ENCODE data around the gene DCLRE1B. TPM values are rescaled to one million over a fixed set of nuclear protein-coding genes. Genes with fewer than 3 reads are reported as not detected.

Gene DCLRE1B
- total and polyA plus RNA-seq, 8 donors = 0.68 to 2.7 (median 1.3) TPM

DNA sequence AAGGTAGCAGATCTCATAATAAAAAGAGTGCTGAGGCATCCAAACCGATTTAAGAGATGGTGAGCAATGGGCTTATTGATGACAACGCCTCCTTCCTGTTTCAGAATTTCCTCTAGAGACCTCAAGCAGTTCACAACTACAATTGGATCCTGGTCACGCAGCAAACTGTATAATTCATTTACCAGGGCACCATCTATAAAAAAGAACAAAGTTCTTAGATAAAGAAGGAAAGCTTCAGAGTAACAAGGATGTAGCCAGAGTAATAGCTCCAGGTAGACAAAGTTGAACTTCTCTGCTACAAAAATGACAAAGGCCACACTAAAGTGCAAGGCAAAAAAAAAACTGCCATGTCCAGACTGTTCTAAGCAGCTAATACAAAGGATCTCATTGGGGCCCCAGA lies 3.9 kb upstream of the DCLRE1B start:
- FAIRE-seq (no peak), ATAC-seq (no peak), DNase-seq (no peak)
- Histone ChIP-seq H3K4me3 (no peak overlapping the region), H3K4me1 (peaks cover 4 to 14% (median 6%) of the 10 kb centered on the region in 3 donors), H3K9me3 (no peaks in the 10 kb centered on the region), H3K27ac (no peak overlapping the region), H3K36me3 (peaks cover 0 to 23% (median 7%) of the 10 kb centered on the region in 3 donors), H3K27me3 (no peaks in the 10 kb centered on the region)
- intact Hi-C loops (cut with DNase I) = loop anchor here in 1 of 3 donors (10.0 kb wide), 1 partner anchor 66 kb away; no protein-coding TSS in a partner anchor
- 67 to 85% methylated on average over 3 of the region's 3 CpGs for WGBS, 2 donors
- TF ChIP-seq, protein P1, sequence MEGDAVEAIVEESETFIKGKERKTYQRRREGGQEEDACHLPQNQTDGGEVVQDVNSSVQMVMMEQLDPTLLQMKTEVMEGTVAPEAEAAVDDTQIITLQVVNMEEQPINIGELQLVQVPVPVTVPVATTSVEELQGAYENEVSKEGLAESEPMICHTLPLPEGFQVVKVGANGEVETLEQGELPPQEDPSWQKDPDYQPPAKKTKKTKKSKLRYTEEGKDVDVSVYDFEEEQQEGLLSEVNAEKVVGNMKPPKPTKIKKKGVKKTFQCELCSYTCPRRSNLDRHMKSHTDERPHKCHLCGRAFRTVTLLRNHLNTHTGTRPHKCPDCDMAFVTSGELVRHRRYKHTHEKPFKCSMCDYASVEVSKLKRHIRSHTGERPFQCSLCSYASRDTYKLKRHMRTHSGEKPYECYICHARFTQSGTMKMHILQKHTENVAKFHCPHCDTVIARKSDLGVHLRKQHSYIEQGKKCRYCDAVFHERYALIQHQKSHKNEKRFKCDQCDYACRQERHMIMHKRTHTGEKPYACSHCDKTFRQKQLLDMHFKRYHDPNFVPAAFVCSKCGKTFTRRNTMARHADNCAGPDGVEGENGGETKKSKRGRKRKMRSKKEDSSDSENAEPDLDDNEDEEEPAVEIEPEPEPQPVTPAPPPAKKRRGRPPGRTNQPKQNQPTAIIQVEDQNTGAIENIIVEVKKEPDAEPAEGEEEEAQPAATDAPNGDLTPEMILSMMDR (IDR thresholded peaks at IDR 0.05) = no peak

DNA sequence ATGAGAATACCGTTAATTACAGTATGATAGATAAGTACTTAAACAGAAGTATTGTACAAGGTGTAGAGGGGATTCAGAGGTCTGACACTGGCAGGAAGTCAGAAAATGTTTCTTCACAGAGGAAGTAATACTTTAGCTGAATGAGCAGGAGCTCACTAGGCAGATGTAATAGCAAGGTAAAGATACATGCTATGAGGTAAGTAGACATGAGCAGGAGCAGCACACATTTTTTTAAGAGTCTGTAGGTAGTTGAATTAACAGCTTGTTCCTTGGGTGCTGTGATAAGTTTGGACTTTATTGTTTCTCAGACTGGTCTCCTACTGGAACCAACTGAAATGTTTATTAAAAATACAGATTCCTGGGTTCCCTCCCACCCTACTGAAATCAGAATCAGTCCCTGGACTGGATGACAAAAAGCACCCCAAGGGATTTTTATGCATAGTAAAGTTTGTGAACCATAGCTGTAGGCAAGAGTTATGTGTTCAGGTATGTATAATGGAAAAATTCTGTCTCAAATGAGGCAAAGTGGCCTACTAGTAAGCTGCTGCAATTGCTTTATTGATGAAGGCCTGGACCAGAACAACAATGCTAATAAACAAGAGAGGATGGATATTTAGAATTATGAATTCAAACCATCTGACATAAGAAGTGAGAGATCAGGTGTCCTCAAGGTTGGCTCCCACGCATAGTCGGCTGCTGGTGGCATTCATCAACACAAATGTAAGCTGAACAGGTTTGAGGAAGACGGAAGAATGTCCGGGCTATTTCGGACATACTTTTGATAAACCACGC lies 1.4 kb upstream of the DCLRE1B start:
- FAIRE-seq = no peak
- Histone ChIP-seq H3K36me3 (peaks cover 0 to 14% (median 0%) of the 10 kb centered on the region in 3 donors), H3K27ac (peak overlapping the region in 2 of 4 donors; percentile 92 to 94), H3K4me3 (peak overlapping the region; percentile 45 to 90 (median 65)), H3K9me3 (no peaks in the 10 kb centered on the region), H3K4me1 (peaks cover 4 to 14% (median 6%) of the 10 kb centered on the region in 3 donors), H3K27me3 (no peaks in the 10 kb centered on the region)
- DNase-seq = no peak
- intact Hi-C loops (cut with DNase I) = loop anchor here in 1 of 3 donors (10.0 kb wide), 1 partner anchor 69 kb away; no protein-coding TSS in a partner anchor
- 12 to 14% methylated on average over 7 of the region's 7 CpGs for WGBS, 2 donors
- ATAC-seq = no peak
- TF ChIP-seq, protein P1 (IDR thresholded peaks at IDR 0.05) = no peak

GRCh38 chr1:113904293-113904673 lies 843 bp upstream of the DCLRE1B start:
- Histone ChIP-seq H3K4me3 (peak overlapping the region; percentile 45 to 90 (median 65)), H3K27ac (peak overlapping the region; percentile 64 to 94 (median 85)), H3K9me3 (no peaks in the 10 kb centered on the region), H3K36me3 (peaks cover 0 to 10% (median 0%) of the 10 kb centered on the region in 3 donors), H3K27me3 (no peaks in the 10 kb centered on the region), H3K4me1 (peaks cover 4 to 14% (median 6%) of the 10 kb centered on the region in 3 donors)
- 0 to 1% methylated on average over 11 of the region's 11 CpGs for WGBS, 2 donors
- no peak for DNase-seq
- FAIRE-seq = no peak
- ATAC-seq = peak in 1 of 4 donors; percentile 10
- TF ChIP-seq, protein P1 (IDR thresholded peaks at IDR 0.05) = no peak
- intact Hi-C loops (cut with DNase I) = loop anchor here in 1 of 3 donors (10.0 kb wide), 1 partner anchor 69 kb away; no protein-coding TSS in a partner anchor

GRCh38 chr1:113905435-113905861 lies 322 bp downstream of the DCLRE1B start:
- DNase-seq = peak in 3 of 6 donors; percentile 31 to 79 (median 54)
- Histone ChIP-seq H3K27ac (peak overlapping the region; percentile 64 to 94 (median 85)), H3K27me3 (no peaks in the 10 kb centered on the region), H3K9me3 (no peaks in the 10 kb centered on the region), H3K4me3 (peak overlapping the region; percentile 56 to 90 (median 65)), H3K4me1 (peaks cover 4 to 14% (median 6%) of the 10 kb centered on the region in 3 donors), H3K36me3 (peaks cover 0 to 4% (median 0%) of the 10 kb centered on the region in 3 donors)
- TF ChIP-seq, protein P1 (IDR thresholded peaks at IDR 0.05) = no peak
- ATAC-seq = peak in 1 of 4 donors; percentile 0
- intact Hi-C loops (cut with DNase I) = loop anchor here in 1 of 3 donors (10.0 kb wide), 1 partner anchor 71 kb away; no protein-coding TSS in a partner anchor
- no peak for FAIRE-seq
- WGBS, 2 donors = 0% methylated on average over 17 of the region's 17 CpGs

All from pancreas (tissue), 10 donors.